Activated CD4-positive, alpha-beta T cell treated with anti-CD3 and anti-CD28 coated beads for 48 hours (primary cell): ENCODE results near the gene SCP2.

ENCODE experiments used
- DNase-seq: peaks from one replicate; pipeline ENCODE4 v3.0.0-alpha.2; 2020

Gene SCP2

GRCh38 chr1:53085405-53085804 is 158.3 kb downstream of the SCP2 start:
- no peak for DNase-seq

- DNase-seq = no peak
Observed at GRCh38 chr1:53086491-53087070, 159.5 kb downstream of the SCP2 start.

GRCh38 chr1:53087332-53088285 is 160.5 kb downstream of the SCP2 start:
- no peak for DNase-seq

GRCh38 chr1:53088616-53089300 is 161.7 kb downstream of the SCP2 start:
- DNase-seq = no peak

GRCh38 chr1:53089478-53090226 is 162.6 kb downstream of the SCP2 start:
- no peak for DNase-seq

GRCh38 chr1:53090227-53091147 is 163.4 kb downstream of the SCP2 start:
- no peak for DNase-seq

- DNase-seq = no peak
Observed at GRCh38 chr1:53091841-53092645, 165.0 kb downstream of the SCP2 start.

- no peak for DNase-seq
Observed at GRCh38 chr1:53092659-53093450, 165.8 kb downstream of the SCP2 start.

- no peak for DNase-seq
Observed at GRCh38 chr1:53093451-53093754, 166.3 kb downstream of the SCP2 start.

- DNase-seq = no peak
Observed at GRCh38 chr1:53093778-53094532, 166.9 kb downstream of the SCP2 start.

- DNase-seq = no peak
Observed at GRCh38 chr1:53094533-53094919, 167.4 kb downstream of the SCP2 start.
